AG08395 (cell line): ENCODE measurements around the gene STK39.

Experiments
- DNase-seq: peaks from one replicate; pipeline ENCODE4 v3.0.0; 2012; ENCODE audit warnings: mixed read lengths, low spot score

STK39 gene

GRCh38 chr2:168183308-168183997 is 63.9 kb downstream of the STK39 start:
- DNase-seq, result no peak

- DNase-seq, result no peak
Observed at GRCh38 chr2:168182550-168183249, 64.7 kb downstream of the STK39 start.

- no peak for DNase-seq
Observed at GRCh38 chr2:168181825-168182224, 65.6 kb downstream of the STK39 start.

GRCh38 chr2:168180914-168181313 is 66.5 kb downstream of the STK39 start:
- DNase-seq, result no peak

- DNase-seq, result no peak
Observed at GRCh38 chr2:168180483-168180882, 66.9 kb downstream of the STK39 start.

GRCh38 chr2:168179592-168179991 is 67.8 kb downstream of the STK39 start:
- no peak for DNase-seq

GRCh38 chr2:168178520-168179324 is 68.7 kb downstream of the STK39 start:
- no peak for DNase-seq

GRCh38 chr2:168176402-168176801 is 71.0 kb downstream of the STK39 start:
- DNase-seq, result no peak

- DNase-seq, result no peak
Observed at GRCh38 chr2:168175469-168175868, 71.9 kb downstream of the STK39 start.

GRCh38 chr2:168174756-168175155 is 72.6 kb downstream of the STK39 start:
- no peak for DNase-seq

- DNase-seq, result no peak
Observed at GRCh38 chr2:168172071-168172470, 75.3 kb downstream of the STK39 start.

GRCh38 chr2:168171059-168171762 is 76.2 kb downstream of the STK39 start:
- DNase-seq, result no peak

- DNase-seq, result no peak
Observed at GRCh38 chr2:168169097-168169745, 78.2 kb downstream of the STK39 start.

GRCh38 chr2:168167511-168168263 is 79.7 kb downstream of the STK39 start:
- DNase-seq, result no peak

GRCh38 chr2:168166902-168167510 is 80.4 kb downstream of the STK39 start:
- peak; percentile 46 for DNase-seq

- no peak for DNase-seq
Observed at GRCh38 chr2:168165985-168166901, 81.2 kb downstream of the STK39 start.

GRCh38 chr2:168165397-168165796 is 82.0 kb downstream of the STK39 start:
- DNase-seq, result peak; percentile 60

GRCh38 chr2:168160897-168161296 is 86.5 kb downstream of the STK39 start:
- no peak for DNase-seq
